ENCODE data around the gene MAL. TPM values are rescaled to one million over a fixed set of nuclear protein-coding genes. Genes with fewer than 3 reads are reported as not detected.

The MAL gene
- total and polyA plus RNA-seq, 3 donors from 2014 or later: 0.62 to 1.3 (median 0.79) TPM

GRCh38 chr2:95077861-95078603 lies 52.5 kb downstream of the MAL start:
- DNase-seq: no peak
- H3K36me3 ChIP-seq (ENCODE audit: low read depth, missing control alignments): no peaks in the 10 kb centered on the region
- H3K4me3 ChIP-seq: no peak overlapping the region
- H3K9me3 ChIP-seq: no peaks in the 10 kb centered on the region
- intact Hi-C loops (cut with DNase I; ENCODE audit: low total_unique reads): no loop called here
- H3K27me3 ChIP-seq: no peaks in the 10 kb centered on the region
- TF ChIP-seq POLR2A (IDR thresholded peaks at IDR 0.05) (no peak), CTCF (IDR thresholded peaks at IDR 0.05) (no peak)
- H3K27ac ChIP-seq: no peak overlapping the region
- WGBS, 2 donors: 35 to 64% methylated on average over 10 of the region's 10 CpGs
- no peaks in the 10 kb centered on the region for H3K4me1 ChIP-seq

- H3K4me3 ChIP-seq: no peak overlapping the region
- H3K36me3 ChIP-seq (ENCODE audit: low read depth, missing control alignments): no peaks in the 10 kb centered on the region
- H3K9me3 ChIP-seq: no peaks in the 10 kb centered on the region
- intact Hi-C loops (cut with DNase I; ENCODE audit: low total_unique reads): no loop called here
- DNase-seq: no peak
- no peaks in the 10 kb centered on the region for H3K27me3 ChIP-seq
- H3K4me1 ChIP-seq: no peaks in the 10 kb centered on the region
- no peak for TF ChIP-seq POLR2A (IDR thresholded peaks at IDR 0.05)
- no peak for TF ChIP-seq CTCF (IDR thresholded peaks at IDR 0.05)
- H3K27ac ChIP-seq: no peak overlapping the region
- WGBS, 2 donors: 40 to 52% methylated on average over 7 of the region's 7 CpGs
These were observed 53.7 kb downstream of the MAL start for GRCh38 chr2:95079199-95079683.

- Histone ChIP-seq H3K36me3 (ENCODE audit: low read depth, missing control alignments) (no peaks in the 10 kb centered on the region), H3K9me3 (no peaks in the 10 kb centered on the region), H3K4me1 (no peaks in the 10 kb centered on the region), H3K27ac (no peak overlapping the region), H3K4me3 (no peak overlapping the region), H3K27me3 (no peaks in the 10 kb centered on the region)
- DNase-seq: no peak
- intact Hi-C loops (cut with DNase I; ENCODE audit: low total_unique reads): no loop called here
- TF ChIP-seq POLR2A (IDR thresholded peaks at IDR 0.05): no peak
- no peak for TF ChIP-seq CTCF (IDR thresholded peaks at IDR 0.05)
- WGBS, 2 donors: 95 to 98% methylated on average over 2 of the region's 2 CpGs
These were observed 57.0 kb downstream of the MAL start for GRCh38 chr2:95082477-95082876.

DNA sequence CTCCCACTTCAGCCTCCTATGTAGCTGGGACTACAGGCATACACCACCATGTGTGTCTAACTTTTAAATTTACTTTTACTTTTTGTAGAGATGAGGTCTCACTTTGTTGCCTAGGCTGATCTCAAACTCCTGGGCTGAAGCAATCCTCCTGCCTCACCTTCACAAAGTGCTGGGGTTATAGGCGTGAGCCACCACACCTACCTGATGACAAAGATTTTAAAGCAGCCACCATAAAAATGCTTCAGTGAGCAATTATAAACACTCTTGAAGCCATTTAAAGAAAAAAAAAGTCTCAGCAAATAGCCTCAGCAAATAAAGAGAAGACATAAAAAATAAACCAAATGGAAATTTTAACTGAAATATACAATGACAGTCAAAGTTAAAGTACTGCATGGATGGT lies 60.5 kb downstream of the MAL start:
- no peaks in the 10 kb centered on the region for H3K9me3 ChIP-seq
- no peaks in the 10 kb centered on the region for H3K4me1 ChIP-seq
- WGBS, 2 donors: 93 to 95% methylated on average over 1 of the region's 1 CpG
- H3K36me3 ChIP-seq (ENCODE audit: low read depth, missing control alignments): no peaks in the 10 kb centered on the region
- intact Hi-C loops (cut with DNase I; ENCODE audit: low total_unique reads): no loop called here
- no peak overlapping the region for H3K27ac ChIP-seq
- no peak for DNase-seq
- TF ChIP-seq POLR2A (IDR thresholded peaks at IDR 0.05): no peak
- TF ChIP-seq CTCF (IDR thresholded peaks at IDR 0.05): no peak
- no peak overlapping the region for H3K4me3 ChIP-seq
- H3K27me3 ChIP-seq: no peaks in the 10 kb centered on the region

- H3K27me3 ChIP-seq: no peaks in the 10 kb centered on the region
- DNase-seq: no peak
- 90 to 93% methylated on average over 4 to 5 of the region's 5 CpGs for WGBS, 2 donors
- H3K9me3 ChIP-seq: no peaks in the 10 kb centered on the region
- H3K4me1 ChIP-seq: no peaks in the 10 kb centered on the region
- intact Hi-C loops (cut with DNase I; ENCODE audit: low total_unique reads): no loop called here
- H3K4me3 ChIP-seq: no peak overlapping the region
- H3K36me3 ChIP-seq (ENCODE audit: low read depth, missing control alignments): no peaks in the 10 kb centered on the region
- no peak overlapping the region for H3K27ac ChIP-seq
- TF ChIP-seq CTCF (IDR thresholded peaks at IDR 0.05): no peak
These were observed 61.9 kb downstream of the MAL start for GRCh38 chr2:95087379-95087778.

All from testis (tissue), 3 donors.